Natural killer cell (primary cell): ENCODE measurements around the gene TTC21A. TPM values are rescaled to one million over a fixed set of nuclear protein-coding genes. Genes with fewer than 3 reads are reported as not detected.

ENCODE experiments used
- ATAC-seq, 3 donors: fragments of 150-1000 bp in 2 of 3; fragments of 200-7000 bp in 1 of 3; cut with Tn5 transposase; 1 replicate in 1 of 3; 2 replicates in 2 of 3; pipeline ENCODE4 v1.10.0; 2021; ENCODE audit warnings: mild to moderate bottlenecking in 2 of 3, moderate library complexity in 2 of 3
- DNase-seq, 2 donors: peaks; one replicate each; pipeline versions ENCODE4 v3.0.0 to v3.0.0-alpha.2; 2013 to 2021; ENCODE audit warnings: mixed read lengths in 1 of 2
- H3K27ac ChIP-seq: one replicate; pipeline ENCODE4 v1.5.1; 2013; ENCODE audit warnings: mild to moderate bottlenecking, low read length
- H3K27me3 ChIP-seq: one replicate; pipeline ENCODE4 v1.6.1; 2013; ENCODE audit warnings: low read length; ENCODE audit not compliant: control insufficient read depth, insufficient read depth
- H3K36me3 ChIP-seq: one replicate; pipeline ENCODE4 v1.6.1; 2013; ENCODE audit warnings: low read length; ENCODE audit not compliant: control insufficient read depth, insufficient read depth
- H3K4me1 ChIP-seq: one replicate; pipeline ENCODE4 v1.6.1; 2013; ENCODE audit warnings: low read length; ENCODE audit not compliant: control insufficient read depth, insufficient read depth
- H3K4me3 ChIP-seq: one replicate; pipeline ENCODE4 v1.5.1; 2013; ENCODE audit warnings: low read length
- H3K9me3 ChIP-seq: one replicate; pipeline ENCODE4 v1.6.1; 2013; ENCODE audit warnings: low read length; ENCODE audit not compliant: control insufficient read depth, insufficient read depth
- H3K27ac Mint-ChIP-seq, 2 donors: one replicate each; pipeline ENCODE4 v1.8.0; 2022; ENCODE audit warnings: mild to moderate bottlenecking in 2 of 2, mixed read lengths in 2 of 2, moderate library complexity in 1 of 2
- H3K27me3 Mint-ChIP-seq, 2 donors: one replicate each; pipeline ENCODE4 v1.8.0; 2022; ENCODE audit warnings: low read depth in 2 of 2, mixed read lengths in 2 of 2
- H3K36me3 Mint-ChIP-seq: one replicate; pipeline ENCODE4 v1.8.0; 2022; ENCODE audit warnings: mixed read lengths
- H3K4me1 Mint-ChIP-seq, 2 donors: one replicate each; pipeline ENCODE4 v1.8.0; 2022; ENCODE audit warnings: mixed read lengths in 2 of 2
- H3K4me3 Mint-ChIP-seq: one replicate; pipeline ENCODE4 v1.8.0; 2022; ENCODE audit warnings: mild to moderate bottlenecking, moderate library complexity, mixed read lengths
- H3K9me3 Mint-ChIP-seq, 2 donors: one replicate each; pipeline ENCODE4 v1.8.0; 2022; ENCODE audit warnings: mixed read lengths in 2 of 2
- CTCF ChIP-seq: fragments of 200-600 bp; IDR thresholded peaks from one replicate; pipeline ENCODE4 v1.8.0; 2022; ENCODE audit warnings: antibody characterized with exemption
- WGBS: methylation state at CpG from one replicate; pipeline ENCODE4 v1.1.7; 2013; ENCODE audit warnings: missing lambda C conversion rate; ENCODE audit not compliant: insufficient coverage; 5-methylcytosine and 5-hydroxymethylcytosine counted together
- intact Hi-C: fragments of 100-400 bp; cut with micrococcal nuclease; formaldehyde crosslinking; loops from one replicate; pipeline ENCODE4 v1.14.2; 2022
- total RNA-seq, 4 donors: library from RNA; stranded (reverse); fragments of 120-200 nt in 1 of 4; gene quantifications; one replicate each; pipeline versions ENCODE4 v1.2.3 to v1.2.4, GENCODE V29; 2013 to 2022

TTC21A gene
- total RNA-seq, 3 donors from 2014 or later (not counting 1 experiment from before 2014, with no cell fraction given), result 2.1 to 3.9 (median 2.4) TPM

- H3K4me1 ChIP-seq, result peaks cover 15% of the 10 kb centered on the region
- no peak overlapping the region for H3K27ac ChIP-seq
- no peaks in the 10 kb centered on the region for H3K36me3 Mint-ChIP-seq
- H3K9me3 ChIP-seq, result no peaks in the 10 kb centered on the region
- no peak overlapping the region for H3K27ac Mint-ChIP-seq
- no peak overlapping the region for H3K4me3 Mint-ChIP-seq
- intact Hi-C loops, result loop anchor here (10.0 kb wide), 1 partner anchor 82 kb away; no protein-coding TSS in a partner anchor
- peaks cover 7 to 18% of the 10 kb centered on the region in 2 donors for H3K27me3 Mint-ChIP-seq
- H3K4me1 Mint-ChIP-seq, result peaks cover 23 to 44% of the 10 kb centered on the region in 2 donors
- DNase-seq, result no peak
- no peak for TF ChIP-seq CTCF
- 97% methylated on average over 8 of the region's 8 CpGs for WGBS
- no peaks in the 10 kb centered on the region for H3K9me3 Mint-ChIP-seq
- H3K27me3 ChIP-seq, result no peaks in the 10 kb centered on the region
- no peak for ATAC-seq
- peaks cover 8% of the 10 kb centered on the region for H3K36me3 ChIP-seq
- no peak overlapping the region for H3K4me3 ChIP-seq
Observed at GRCh38 chr3:39102504-39103323, 4.8 kb upstream of the TTC21A start.

GRCh38 chr3:39103324-39103693 lies 4.2 kb upstream of the TTC21A start:
- Histone ChIP-seq H3K4me1 (peaks cover 21% of the 10 kb centered on the region), H3K36me3 (peaks cover 2% of the 10 kb centered on the region), H3K27ac (no peak overlapping the region), H3K4me3 (no peak overlapping the region), H3K27me3 (no peaks in the 10 kb centered on the region), H3K9me3 (no peaks in the 10 kb centered on the region)
- H3K4me3 Mint-ChIP-seq, result no peak overlapping the region
- DNase-seq (peak in 1 of 2 donors; percentile 41), ATAC-seq (no peak)
- H3K27ac Mint-ChIP-seq, result no peak overlapping the region
- intact Hi-C loops, result loop anchor here (10.0 kb wide), 1 partner anchor 81 kb away; no protein-coding TSS in a partner anchor
- H3K4me1 Mint-ChIP-seq, result peaks cover 29 to 50% of the 10 kb centered on the region in 2 donors
- no peaks in the 10 kb centered on the region for H3K9me3 Mint-ChIP-seq
- no peak for TF ChIP-seq CTCF
- WGBS, result 81% methylated on average over 4 of the region's 4 CpGs
- peaks cover 12 to 21% of the 10 kb centered on the region in 2 donors for H3K27me3 Mint-ChIP-seq
- no peaks in the 10 kb centered on the region for H3K36me3 Mint-ChIP-seq

GRCh38 chr3:39103791-39104552 lies 3.5 kb upstream of the TTC21A start:
- Mint-ChIP-seq H3K27ac (no peak overlapping the region), H3K4me1 (peaks cover 36 to 56% of the 10 kb centered on the region in 2 donors), H3K9me3 (no peaks in the 10 kb centered on the region), H3K27me3 (peaks cover 13 to 27% of the 10 kb centered on the region in 2 donors), H3K36me3 (no peaks in the 10 kb centered on the region), H3K4me3 (no peak overlapping the region)
- Histone ChIP-seq H3K4me1 (peaks cover 27% of the 10 kb centered on the region), H3K27me3 (no peaks in the 10 kb centered on the region), H3K9me3 (no peaks in the 10 kb centered on the region), H3K4me3 (no peak overlapping the region), H3K36me3 (no peaks in the 10 kb centered on the region), H3K27ac (no peak overlapping the region)
- intact Hi-C loops, result loop anchor here (10.0 kb wide), 1 partner anchor 81 kb away; no protein-coding TSS in a partner anchor
- WGBS, result 96% methylated on average over 6 of the region's 6 CpGs
- no peak for ATAC-seq
- no peak for TF ChIP-seq CTCF
- peak in 1 of 2 donors; percentile 5 for DNase-seq
